ENCODE data around the gene PLPP6. TPM values are rescaled to one million over a fixed set of nuclear protein-coding genes. Genes with fewer than 3 reads are reported as not detected.

The PLPP6 gene
- total and polyA plus RNA-seq, 2 of the 13 experiments (the other 11 are each of a cell fraction or from before 2014, with no cell fraction given) = 12.1 to 15.5 TPM

- peak; percentile 62 for TF ChIP-seq ATF2 (CRISPR knock-in tag; IDR thresholded peaks at IDR 0.05)
- TF ChIP-seq ZNF687 (CRISPR knock-in tag; IDR thresholded peaks at IDR 0.05) = peak; percentile 97
- TF ChIP-seq, protein P1, sequence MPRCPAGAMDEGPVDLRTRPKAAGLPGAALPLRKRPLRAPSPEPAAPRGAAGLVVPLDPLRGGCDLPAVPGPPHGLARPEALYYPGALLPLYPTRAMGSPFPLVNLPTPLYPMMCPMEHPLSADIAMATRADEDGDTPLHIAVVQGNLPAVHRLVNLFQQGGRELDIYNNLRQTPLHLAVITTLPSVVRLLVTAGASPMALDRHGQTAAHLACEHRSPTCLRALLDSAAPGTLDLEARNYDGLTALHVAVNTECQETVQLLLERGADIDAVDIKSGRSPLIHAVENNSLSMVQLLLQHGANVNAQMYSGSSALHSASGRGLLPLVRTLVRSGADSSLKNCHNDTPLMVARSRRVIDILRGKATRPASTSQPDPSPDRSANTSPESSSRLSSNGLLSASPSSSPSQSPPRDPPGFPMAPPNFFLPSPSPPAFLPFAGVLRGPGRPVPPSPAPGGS (CRISPR knock-in tag; IDR thresholded peaks at IDR 0.05) = peak; percentile 86; the same call in 1 of the 2 replicates
- TF ChIP-seq, protein P2, sequence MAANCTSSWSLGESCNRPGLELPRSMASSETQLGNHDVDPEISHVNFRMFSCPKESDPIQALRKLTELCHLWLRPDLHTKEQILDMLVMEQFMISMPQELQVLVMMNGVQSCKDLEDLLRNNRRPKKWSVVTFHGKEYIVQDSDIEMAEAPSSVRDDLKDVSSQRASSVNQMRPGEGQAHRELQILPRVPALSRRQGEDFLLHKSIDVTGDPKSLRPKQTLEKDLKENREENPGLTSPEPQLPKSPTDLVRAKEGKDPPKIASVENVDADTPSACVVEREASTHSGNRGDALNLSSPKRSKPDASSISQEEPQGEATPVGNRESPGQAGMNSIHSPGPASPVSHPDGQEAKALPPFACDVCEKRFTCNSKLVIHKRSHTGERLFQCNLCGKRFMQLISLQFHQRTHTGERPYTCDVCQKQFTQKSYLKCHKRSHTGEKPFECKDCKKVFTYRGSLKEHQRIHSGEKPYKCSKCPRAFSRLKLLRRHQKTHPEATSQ (CRISPR knock-in tag; IDR thresholded peaks at IDR 0.05; ENCODE audit: borderline replicate concordance) = peak; percentile 43; the same call in 1 of the 2 replicates
- peak; percentile 70; the same call in 1 of the 2 replicates for TF ChIP-seq ZNF503 (CRISPR knock-in tag; IDR thresholded peaks at IDR 0.05)
- peak; percentile 37; the same call in 1 of the 2 replicates for TF ChIP-seq NAIF1 (CRISPR knock-in tag; IDR thresholded peaks at IDR 0.05; ENCODE audit: borderline replicate concordance)
- TF ChIP-seq NCOA2 (CRISPR knock-in tag; IDR thresholded peaks at IDR 0.05) = peak; percentile 31; the same call in 1 of the 2 replicates
- peak; percentile 80 for TF ChIP-seq IRF2 (CRISPR knock-in tag; IDR thresholded peaks at IDR 0.05)
- TF ChIP-seq, protein P3, sequence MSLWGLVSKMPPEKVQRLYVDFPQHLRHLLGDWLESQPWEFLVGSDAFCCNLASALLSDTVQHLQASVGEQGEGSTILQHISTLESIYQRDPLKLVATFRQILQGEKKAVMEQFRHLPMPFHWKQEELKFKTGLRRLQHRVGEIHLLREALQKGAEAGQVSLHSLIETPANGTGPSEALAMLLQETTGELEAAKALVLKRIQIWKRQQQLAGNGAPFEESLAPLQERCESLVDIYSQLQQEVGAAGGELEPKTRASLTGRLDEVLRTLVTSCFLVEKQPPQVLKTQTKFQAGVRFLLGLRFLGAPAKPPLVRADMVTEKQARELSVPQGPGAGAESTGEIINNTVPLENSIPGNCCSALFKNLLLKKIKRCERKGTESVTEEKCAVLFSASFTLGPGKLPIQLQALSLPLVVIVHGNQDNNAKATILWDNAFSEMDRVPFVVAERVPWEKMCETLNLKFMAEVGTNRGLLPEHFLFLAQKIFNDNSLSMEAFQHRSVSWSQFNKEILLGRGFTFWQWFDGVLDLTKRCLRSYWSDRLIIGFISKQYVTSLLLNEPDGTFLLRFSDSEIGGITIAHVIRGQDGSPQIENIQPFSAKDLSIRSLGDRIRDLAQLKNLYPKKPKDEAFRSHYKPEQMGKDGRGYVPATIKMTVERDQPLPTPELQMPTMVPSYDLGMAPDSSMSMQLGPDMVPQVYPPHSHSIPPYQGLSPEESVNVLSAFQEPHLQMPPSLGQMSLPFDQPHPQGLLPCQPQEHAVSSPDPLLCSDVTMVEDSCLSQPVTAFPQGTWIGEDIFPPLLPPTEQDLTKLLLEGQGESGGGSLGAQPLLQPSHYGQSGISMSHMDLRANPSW (CRISPR knock-in tag; IDR thresholded peaks at IDR 0.05; ENCODE audit: borderline replicate concordance) = peak; percentile 12; the same call in 1 of the 2 replicates
- TF ChIP-seq FOXK1 (CRISPR knock-in tag; IDR thresholded peaks at IDR 0.05; ENCODE audit: borderline replicate concordance, low read depth) = peak; percentile 60; the same call in 1 of the 2 replicates
- peak; percentile 80 for TF ChIP-seq MYC (CRISPR knock-in tag; IDR thresholded peaks at IDR 0.05; ENCODE audit: borderline replicate concordance)
- peak; percentile 63 for TF ChIP-seq PHF20 (CRISPR knock-in tag; IDR thresholded peaks at IDR 0.05)
- TF ChIP-seq, protein P4, sequence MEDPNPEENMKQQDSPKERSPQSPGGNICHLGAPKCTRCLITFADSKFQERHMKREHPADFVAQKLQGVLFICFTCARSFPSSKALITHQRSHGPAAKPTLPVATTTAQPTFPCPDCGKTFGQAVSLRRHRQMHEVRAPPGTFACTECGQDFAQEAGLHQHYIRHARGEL (CRISPR knock-in tag; IDR thresholded peaks at IDR 0.05) = no peak
Observed at GRCh38 chr9:4662108-4662988, at the start of gene PLPP6 (continued).

Measured in HepG2 (cell line).